GM13977 (cell line): ENCODE results near the gene HACD4.

Experiments
- DNase-seq: peaks from one replicate; pipeline ENCODE4 v3.0.0; 2012; ENCODE audit warnings: low spot score
- in situ Hi-C: fragments of 300-500 bp; cut with MboI; formaldehyde crosslinking; loops from one replicate; pipeline ENCODE4 v1.12.0; 2022; ENCODE audit warnings: low sequenced_read_pairs, low pct_unique_long_range_greater_than_20kb, mixed read lengths, inconsistent platforms; ENCODE audit not compliant: unreplicated experiment
- TF ChIP-seq, protein P1 (sequence below): IDR thresholded peaks from 2 replicates; pipeline ENCODE4 v1.5.1; 2012; ENCODE audit warnings: mild to moderate bottlenecking, control low read depth; ENCODE audit not compliant: insufficient read depth; ENCODE audit errors: extremely low read depth, missing control alignments

Gene HACD4

DNA sequence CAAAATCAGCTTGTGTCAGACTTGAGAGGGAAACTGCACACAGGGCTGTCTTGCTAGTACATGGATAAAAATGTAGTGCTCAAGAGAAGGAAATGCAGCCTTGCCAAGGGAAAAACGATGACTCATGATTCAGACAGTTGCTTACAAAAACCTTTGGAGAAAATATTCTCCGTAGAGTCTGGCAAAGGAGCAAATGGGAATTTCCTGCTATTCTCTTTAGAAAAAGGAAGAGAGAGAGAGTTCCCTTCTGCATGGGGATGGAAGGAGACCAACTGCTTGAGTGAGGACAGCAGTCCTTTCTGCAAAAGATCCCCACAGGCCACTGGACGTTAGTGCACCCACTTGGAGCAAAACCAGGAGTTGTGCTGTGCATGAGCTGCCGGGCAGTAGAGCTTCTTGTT is 38.7 kb upstream of the HACD4 start:
- no peak for DNase-seq
- in situ Hi-C loops: no loop called here
- TF ChIP-seq, protein P1, sequence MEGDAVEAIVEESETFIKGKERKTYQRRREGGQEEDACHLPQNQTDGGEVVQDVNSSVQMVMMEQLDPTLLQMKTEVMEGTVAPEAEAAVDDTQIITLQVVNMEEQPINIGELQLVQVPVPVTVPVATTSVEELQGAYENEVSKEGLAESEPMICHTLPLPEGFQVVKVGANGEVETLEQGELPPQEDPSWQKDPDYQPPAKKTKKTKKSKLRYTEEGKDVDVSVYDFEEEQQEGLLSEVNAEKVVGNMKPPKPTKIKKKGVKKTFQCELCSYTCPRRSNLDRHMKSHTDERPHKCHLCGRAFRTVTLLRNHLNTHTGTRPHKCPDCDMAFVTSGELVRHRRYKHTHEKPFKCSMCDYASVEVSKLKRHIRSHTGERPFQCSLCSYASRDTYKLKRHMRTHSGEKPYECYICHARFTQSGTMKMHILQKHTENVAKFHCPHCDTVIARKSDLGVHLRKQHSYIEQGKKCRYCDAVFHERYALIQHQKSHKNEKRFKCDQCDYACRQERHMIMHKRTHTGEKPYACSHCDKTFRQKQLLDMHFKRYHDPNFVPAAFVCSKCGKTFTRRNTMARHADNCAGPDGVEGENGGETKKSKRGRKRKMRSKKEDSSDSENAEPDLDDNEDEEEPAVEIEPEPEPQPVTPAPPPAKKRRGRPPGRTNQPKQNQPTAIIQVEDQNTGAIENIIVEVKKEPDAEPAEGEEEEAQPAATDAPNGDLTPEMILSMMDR: no peak

DNA sequence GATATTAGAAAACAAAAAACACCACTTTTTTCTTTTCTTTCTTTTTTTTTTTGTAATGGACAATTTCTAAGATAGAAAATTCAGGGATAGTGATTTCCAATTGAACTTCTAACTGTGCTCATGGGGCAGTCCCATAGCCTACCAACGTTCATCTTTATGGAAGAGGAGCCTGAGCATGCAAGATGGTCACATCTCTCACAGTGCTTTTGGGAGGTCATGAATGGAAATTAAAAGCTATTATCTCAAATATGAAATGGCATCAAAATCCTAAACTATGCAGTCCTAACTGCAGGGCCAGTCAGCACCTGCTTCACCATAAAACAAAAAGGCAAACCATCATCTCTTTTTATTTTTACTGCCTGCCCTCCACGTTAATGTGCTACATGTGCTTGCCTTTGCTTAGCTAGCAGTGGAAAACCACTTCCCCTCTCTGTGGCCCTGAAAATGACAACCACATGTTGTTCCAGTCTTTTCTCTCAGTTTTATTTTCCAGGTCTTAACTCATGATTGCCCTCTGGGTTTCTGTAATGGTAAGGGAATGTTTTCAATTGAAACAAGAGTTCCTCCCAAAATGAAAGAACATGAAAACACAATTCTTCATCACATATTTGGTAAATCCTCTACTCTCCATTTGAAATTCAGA is 29.6 kb upstream of the HACD4 start:
- DNase-seq: no peak
- TF ChIP-seq, protein P1: no peak
- in situ Hi-C loops: no loop called here

DNA sequence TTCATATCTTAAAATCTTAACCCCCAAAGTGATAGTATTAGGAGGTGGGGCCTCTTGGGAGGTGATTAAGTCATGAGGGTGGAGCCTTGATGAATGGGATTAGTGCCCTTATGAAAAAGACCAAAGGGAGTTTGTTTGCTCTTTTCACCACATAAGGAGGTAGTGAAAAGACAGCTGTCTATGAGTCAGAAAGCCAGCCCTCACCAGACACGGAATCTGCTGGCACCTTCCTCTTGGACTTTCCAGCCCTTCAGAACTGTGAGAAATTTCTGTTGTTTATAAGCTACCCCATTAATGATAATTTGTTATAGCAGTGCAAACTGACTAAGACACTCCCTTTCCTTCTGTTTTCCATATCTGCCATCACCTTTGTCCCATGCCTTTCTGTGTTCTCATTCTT is 25.5 kb upstream of the HACD4 start:
- TF ChIP-seq, protein P1: no peak
- DNase-seq: no peak
- in situ Hi-C loops: no loop called here

DNA sequence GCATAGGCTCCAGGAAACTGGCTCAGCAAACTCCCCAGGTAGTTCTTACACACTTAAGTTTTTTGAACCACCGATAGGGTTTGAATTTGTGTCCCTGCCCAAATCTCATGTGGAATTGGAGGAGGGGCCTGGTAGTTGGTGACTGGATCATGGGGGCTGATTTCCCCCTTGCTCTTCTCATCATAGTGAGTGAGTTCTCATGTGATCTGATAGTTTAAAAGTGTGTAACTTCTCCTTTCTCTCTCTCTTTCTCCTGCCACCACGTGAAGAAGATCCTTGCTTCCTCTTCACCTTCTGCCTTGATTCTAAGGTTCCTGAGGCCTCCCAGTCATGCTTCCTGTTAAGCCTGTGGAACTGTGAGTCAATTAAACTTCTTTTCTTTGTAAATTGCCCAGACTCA is 22.4 kb upstream of the HACD4 start:
- no peak for DNase-seq
- TF ChIP-seq, protein P1: no peak
- in situ Hi-C loops: no loop called here

DNA sequence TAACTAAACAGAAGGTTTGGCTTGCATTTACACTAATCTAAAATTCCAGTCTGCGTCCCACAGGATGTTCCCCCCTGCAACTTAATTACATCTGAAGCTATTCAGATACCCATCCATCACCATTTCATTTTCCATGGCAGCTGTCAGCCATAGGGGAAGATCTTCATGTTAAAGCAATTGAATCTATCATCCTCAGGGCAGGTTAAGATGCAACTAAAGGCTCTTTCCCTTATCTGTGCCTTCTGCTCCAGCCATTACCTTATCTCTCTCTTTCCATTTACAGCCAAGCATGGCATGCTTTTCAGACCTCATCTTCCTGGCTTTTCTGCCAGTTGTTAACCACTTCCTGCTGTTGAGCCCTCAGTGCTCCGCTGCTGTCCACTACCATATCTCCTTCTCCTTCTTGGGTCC is 15.8 kb upstream of the HACD4 start:
- DNase-seq: no peak
- TF ChIP-seq, protein P1: no peak
- in situ Hi-C loops: no loop called here

DNA sequence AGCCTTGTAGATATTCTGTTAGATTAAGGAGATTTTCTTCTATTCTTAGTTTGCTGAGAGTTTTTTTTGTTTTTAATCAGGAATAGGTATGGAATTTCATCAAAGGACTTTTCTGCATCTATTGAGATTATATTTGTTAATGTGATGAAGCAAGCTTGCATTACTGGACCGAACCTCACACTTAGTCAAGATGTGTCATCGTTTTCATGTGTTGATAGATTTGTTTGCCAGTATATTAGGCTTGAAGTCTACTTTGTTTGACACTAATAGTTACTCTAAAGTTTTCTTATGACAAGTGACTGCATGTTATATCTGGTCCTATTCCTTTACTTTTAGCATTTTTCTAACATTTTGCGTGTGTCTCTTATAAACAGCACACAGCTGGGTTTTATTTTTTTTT is 12.4 kb upstream of the HACD4 start:
- in situ Hi-C loops: no loop called here
- TF ChIP-seq, protein P1: no peak
- no peak for DNase-seq
